ENCODE results near the gene DYNLT5. TPM values are rescaled to one million over a fixed set of nuclear protein-coding genes. Genes with fewer than 3 reads are reported as not detected.
A peak's percentile ranks its signal among the peaks of the same experiment; 100 is the strongest.

DYNLT5 gene
- total RNA-seq, 2 donors from 2014 or later: 0.72 TPM; not detected in 1

GRCh38 chr1:66761221-66761620 lies 9.0 kb downstream of the DYNLT5 start:
- no peaks in the 10 kb centered on the region for H3K36me3 ChIP-seq
- H3K27ac ChIP-seq: no peak overlapping the region
- intact Hi-C loops (cut with DNase I): loop anchor here (5.0 to 10.0 kb wide), 3 partner anchors 234 to 454 kb away; no protein-coding TSS in a partner anchor
- TF ChIP-seq CTCF (IDR thresholded peaks at IDR 0.05): no peak
- no peaks in the 10 kb centered on the region for H3K4me1 ChIP-seq
- H3K9me3 ChIP-seq: no peaks in the 10 kb centered on the region
- H3K27me3 ChIP-seq: no peaks in the 10 kb centered on the region
- H3K4me3 ChIP-seq: no peak overlapping the region
- no peak for DNase-seq
- H3K9ac ChIP-seq (ENCODE audit: low read depth in 2 of 2, low read length in 2 of 2): no peak overlapping the region

- Histone ChIP-seq H3K27ac (no peak overlapping the region), H3K9me3 (no peaks in the 10 kb centered on the region), H3K4me3 (no peak overlapping the region), H3K36me3 (no peaks in the 10 kb centered on the region), H3K9ac (ENCODE audit: low read depth in 2 of 2, low read length in 2 of 2) (no peak overlapping the region), H3K4me1 (no peaks in the 10 kb centered on the region), H3K27me3 (no peaks in the 10 kb centered on the region)
- peak; percentile 62 for TF ChIP-seq CTCF (IDR thresholded peaks at IDR 0.05)
- DNase-seq: peak; percentile 59
- intact Hi-C loops (cut with DNase I): loop anchor here (5.0 to 10.0 kb wide), 3 partner anchors 230 to 450 kb away; no protein-coding TSS in a partner anchor
Observed at GRCh38 chr1:66764994-66765578, 12.8 kb downstream of the DYNLT5 start.

- Histone ChIP-seq H3K27me3 (no peaks in the 10 kb centered on the region), H3K27ac (no peak overlapping the region), H3K4me3 (no peak overlapping the region), H3K9me3 (no peaks in the 10 kb centered on the region), H3K9ac (ENCODE audit: low read depth in 2 of 2, low read length in 2 of 2) (no peak overlapping the region), H3K36me3 (no peaks in the 10 kb centered on the region), H3K4me1 (no peaks in the 10 kb centered on the region)
- no peak for DNase-seq
- intact Hi-C loops (cut with DNase I): loop anchor here (10.0 kb wide), 2 partner anchors 227 to 447 kb away; no protein-coding TSS in a partner anchor
- no peak for TF ChIP-seq CTCF (IDR thresholded peaks at IDR 0.05)
Observed at GRCh38 chr1:66767626-66768025, 15.4 kb downstream of the DYNLT5 start.

- H3K27ac ChIP-seq: no peak overlapping the region
- H3K27me3 ChIP-seq: no peaks in the 10 kb centered on the region
- intact Hi-C loops (cut with DNase I): loop anchor here (10.0 kb wide), 2 partner anchors 226 to 446 kb away; no protein-coding TSS in a partner anchor
- no peak for DNase-seq
- no peaks in the 10 kb centered on the region for H3K36me3 ChIP-seq
- H3K4me1 ChIP-seq: no peaks in the 10 kb centered on the region
- H3K9me3 ChIP-seq: no peaks in the 10 kb centered on the region
- no peak overlapping the region for H3K4me3 ChIP-seq
- no peak for TF ChIP-seq CTCF (IDR thresholded peaks at IDR 0.05)
- no peak overlapping the region for H3K9ac ChIP-seq (ENCODE audit: low read depth in 2 of 2, low read length in 2 of 2)
Observed at GRCh38 chr1:66768965-66769364, 16.7 kb downstream of the DYNLT5 start.

GRCh38 chr1:66769512-66770229 lies 17.4 kb downstream of the DYNLT5 start:
- no peak overlapping the region for H3K9ac ChIP-seq (ENCODE audit: low read depth in 2 of 2, low read length in 2 of 2)
- no peaks in the 10 kb centered on the region for H3K4me1 ChIP-seq
- no peaks in the 10 kb centered on the region for H3K9me3 ChIP-seq
- no peak for DNase-seq
- H3K36me3 ChIP-seq: no peaks in the 10 kb centered on the region
- no peak overlapping the region for H3K27ac ChIP-seq
- intact Hi-C loops (cut with DNase I): loop anchor here (10.0 kb wide), 2 partner anchors 225 to 445 kb away; no protein-coding TSS in a partner anchor
- H3K4me3 ChIP-seq: no peak overlapping the region
- no peak for TF ChIP-seq CTCF (IDR thresholded peaks at IDR 0.05)
- H3K27me3 ChIP-seq: no peaks in the 10 kb centered on the region
